ENCODE data around the gene RNF217.
A peak's percentile ranks its signal among the peaks of the same experiment; 100 is the strongest.

Gene RNF217

DNA sequence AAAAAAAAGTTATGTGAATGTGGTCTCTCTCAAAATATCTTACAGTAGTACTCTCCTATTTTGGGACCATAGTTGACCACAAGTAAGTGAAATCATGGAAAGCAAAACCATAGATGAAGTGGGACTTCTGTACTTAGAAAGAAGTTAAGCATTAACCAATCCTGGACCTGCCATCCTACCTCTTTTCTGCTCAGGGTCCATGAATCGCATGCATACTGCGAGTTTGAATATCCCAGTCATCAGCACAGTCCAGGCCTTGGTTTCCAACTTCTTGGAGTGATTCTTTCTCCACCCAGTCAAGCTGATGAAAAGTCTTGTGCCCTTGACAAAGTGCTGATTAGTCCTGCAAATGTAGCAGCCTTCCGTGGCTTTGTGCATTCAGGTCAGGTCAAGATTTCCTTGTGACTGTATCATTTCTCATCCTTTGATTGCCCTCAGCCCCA, 46.0 kb downstream of the RNF217 start:
- no peak overlapping the region for H3K9ac ChIP-seq (ENCODE audit: insufficient read length)
- no peaks in the 10 kb centered on the region for H3K9me3 ChIP-seq (ENCODE audit: low read depth, low read length)
- no peak for TF ChIP-seq POLR2AphosphoS5 (IDR thresholded peaks at IDR 0.05; ENCODE audit: borderline replicate concordance, low read depth, low read length)
- TF ChIP-seq FOXP2 (optimal IDR thresholded peaks at IDR 0.05; ENCODE audit: control extremely low read depth, extremely low read length, insufficient read depth), result no peak
- TF ChIP-seq EZH2 (IDR thresholded peaks at IDR 0.05), result no peak
- H3K27ac ChIP-seq, result no peak overlapping the region
- no peak for DNase-seq (ENCODE audit: low read depth, low spot score)
- peaks cover 12% of the 10 kb centered on the region for H3K36me3 ChIP-seq (ENCODE audit: insufficient read depth, low read length)
- no peak overlapping the region for H3K4me3 ChIP-seq

DNA sequence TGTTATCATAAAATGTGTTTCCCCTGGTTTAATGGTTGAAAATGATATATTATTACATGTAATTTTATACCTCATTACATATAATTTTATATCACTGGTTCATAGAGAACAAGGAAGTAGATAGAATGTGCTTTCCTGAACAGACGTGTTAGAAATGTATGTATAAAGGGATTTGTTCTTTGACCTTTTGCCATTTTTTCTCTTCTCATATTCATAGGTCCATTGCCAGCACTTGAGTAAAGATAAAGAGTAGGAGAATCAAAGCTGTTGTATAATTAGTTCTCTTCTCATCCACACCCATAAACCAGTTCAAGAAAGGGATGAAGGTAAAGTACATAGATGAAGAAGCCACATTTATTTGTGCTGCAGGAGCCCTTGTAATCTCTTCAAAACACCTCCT, 46.7 kb downstream of the RNF217 start:
- no peak overlapping the region for H3K4me3 ChIP-seq
- H3K36me3 ChIP-seq (ENCODE audit: insufficient read depth, low read length), result peaks cover 12% of the 10 kb centered on the region
- peak overlapping the region; percentile 75 for H3K27ac ChIP-seq
- TF ChIP-seq FOXP2 (optimal IDR thresholded peaks at IDR 0.05; ENCODE audit: control extremely low read depth, extremely low read length, insufficient read depth), result no peak
- no peak for TF ChIP-seq POLR2AphosphoS5 (IDR thresholded peaks at IDR 0.05; ENCODE audit: borderline replicate concordance, low read depth, low read length)
- no peak for TF ChIP-seq EZH2 (IDR thresholded peaks at IDR 0.05)
- no peak overlapping the region for H3K9ac ChIP-seq (ENCODE audit: insufficient read length)
- DNase-seq (ENCODE audit: low read depth, low spot score), result no peak
- no peaks in the 10 kb centered on the region for H3K9me3 ChIP-seq (ENCODE audit: low read depth, low read length)

DNA sequence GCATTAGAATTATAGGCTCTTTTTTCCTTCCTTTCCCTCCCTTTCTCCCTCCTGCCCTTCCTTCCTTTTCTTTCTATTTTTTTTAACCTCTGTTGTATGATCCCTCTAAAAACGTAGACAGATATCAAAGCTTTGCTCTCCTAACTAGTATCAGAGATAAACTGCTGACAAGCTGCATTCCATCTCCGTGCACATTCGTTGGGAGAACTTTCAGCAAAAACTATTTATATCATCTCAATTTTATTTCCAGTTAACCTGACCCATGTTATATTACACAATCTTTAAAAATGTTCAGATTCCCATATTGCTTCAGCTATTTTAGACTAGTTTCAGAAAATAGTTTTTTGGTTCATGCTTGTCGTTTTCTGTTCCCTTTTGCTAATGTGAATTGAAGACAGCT, 47.3 kb downstream of the RNF217 start:
- peak overlapping the region; percentile 58; the same call in 1 of the 2 replicates for H3K27ac ChIP-seq
- TF ChIP-seq FOXP2 (optimal IDR thresholded peaks at IDR 0.05; ENCODE audit: control extremely low read depth, extremely low read length, insufficient read depth) (no peak), EZH2 (IDR thresholded peaks at IDR 0.05) (no peak), POLR2AphosphoS5 (IDR thresholded peaks at IDR 0.05; ENCODE audit: borderline replicate concordance, low read depth, low read length) (no peak)
- H3K4me3 ChIP-seq, result peak overlapping the region; percentile 57
- H3K9ac ChIP-seq (ENCODE audit: insufficient read length), result peak overlapping the region; percentile 8
- H3K36me3 ChIP-seq (ENCODE audit: insufficient read depth, low read length), result peaks cover 8% of the 10 kb centered on the region; the same call in 1 of the 2 replicates
- DNase-seq (ENCODE audit: low read depth, low spot score), result no peak
- no peaks in the 10 kb centered on the region for H3K9me3 ChIP-seq (ENCODE audit: low read depth, low read length)

DNA sequence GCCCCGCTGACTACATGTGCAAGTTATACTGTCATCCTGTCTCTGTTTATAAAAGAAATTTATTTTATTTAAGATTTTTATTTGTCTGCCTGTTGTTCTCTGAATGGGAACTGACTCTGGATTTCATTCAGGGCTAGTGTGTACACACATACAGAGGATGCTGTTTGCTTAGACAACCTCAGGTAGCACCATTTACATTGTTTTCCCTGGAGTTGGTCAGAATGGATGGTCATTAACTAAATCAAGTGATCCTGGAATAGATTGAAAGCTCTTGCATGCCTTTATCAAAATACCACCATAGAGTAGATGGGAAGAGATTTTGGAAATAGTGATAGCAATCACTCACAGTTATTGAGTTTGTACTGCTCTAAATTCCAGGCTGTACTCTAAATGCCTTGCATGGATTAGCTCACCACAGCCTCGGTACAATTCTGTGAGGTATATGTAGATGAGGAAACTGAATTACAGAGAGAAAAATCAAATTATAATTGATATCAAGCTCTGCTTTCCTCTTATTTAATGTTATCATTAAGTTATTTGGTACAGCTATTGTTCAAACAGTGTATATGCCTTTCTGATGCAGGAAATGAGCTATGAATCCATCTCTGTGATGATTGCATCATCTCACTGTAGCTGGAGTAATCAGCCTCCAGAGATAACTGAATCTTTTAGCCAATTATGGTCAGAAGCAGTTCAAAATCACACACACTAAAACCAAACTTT, 51.9 kb downstream of the RNF217 start:
- H3K9ac ChIP-seq (ENCODE audit: insufficient read length), result peak overlapping the region; percentile 58
- DNase-seq (ENCODE audit: low read depth, low spot score), result peak; percentile 69
- no peaks in the 10 kb centered on the region for H3K36me3 ChIP-seq (ENCODE audit: insufficient read depth, low read length)
- no peak for TF ChIP-seq FOXP2 (optimal IDR thresholded peaks at IDR 0.05; ENCODE audit: control extremely low read depth, extremely low read length, insufficient read depth)
- TF ChIP-seq EZH2 (IDR thresholded peaks at IDR 0.05), result no peak
- no peak for TF ChIP-seq POLR2AphosphoS5 (IDR thresholded peaks at IDR 0.05; ENCODE audit: borderline replicate concordance, low read depth, low read length)
- peak overlapping the region; percentile 30 for H3K4me3 ChIP-seq
- no peaks in the 10 kb centered on the region for H3K9me3 ChIP-seq (ENCODE audit: low read depth, low read length)
- H3K27ac ChIP-seq, result peak overlapping the region; percentile 76

DNA sequence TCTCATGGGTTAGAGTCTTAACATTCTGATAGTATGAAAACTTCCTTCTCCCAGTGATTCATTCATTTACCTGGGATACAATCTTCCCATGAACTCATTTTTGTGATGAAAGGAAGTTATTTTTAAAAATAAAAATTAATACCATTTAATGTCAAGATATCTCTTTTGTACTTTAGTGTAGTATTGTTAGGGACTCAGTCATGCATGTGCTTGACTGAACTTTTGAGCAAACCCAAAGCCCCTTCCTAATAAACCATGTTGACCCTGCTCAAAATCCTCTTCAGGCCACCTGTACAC, 52.4 kb downstream of the RNF217 start:
- Histone ChIP-seq H3K9me3 (ENCODE audit: low read depth, low read length) (no peaks in the 10 kb centered on the region), H3K4me3 (no peak overlapping the region; the same call in 1 of the 2 replicates), H3K36me3 (ENCODE audit: insufficient read depth, low read length) (no peaks in the 10 kb centered on the region), H3K27ac (peak overlapping the region; percentile 76), H3K9ac (ENCODE audit: insufficient read length) (peak overlapping the region; percentile 58)
- no peak for DNase-seq (ENCODE audit: low read depth, low spot score)
- TF ChIP-seq FOXP2 (optimal IDR thresholded peaks at IDR 0.05; ENCODE audit: control extremely low read depth, extremely low read length, insufficient read depth), result no peak
- TF ChIP-seq POLR2AphosphoS5 (IDR thresholded peaks at IDR 0.05; ENCODE audit: borderline replicate concordance, low read depth, low read length), result no peak
- no peak for TF ChIP-seq EZH2 (IDR thresholded peaks at IDR 0.05)

DNA sequence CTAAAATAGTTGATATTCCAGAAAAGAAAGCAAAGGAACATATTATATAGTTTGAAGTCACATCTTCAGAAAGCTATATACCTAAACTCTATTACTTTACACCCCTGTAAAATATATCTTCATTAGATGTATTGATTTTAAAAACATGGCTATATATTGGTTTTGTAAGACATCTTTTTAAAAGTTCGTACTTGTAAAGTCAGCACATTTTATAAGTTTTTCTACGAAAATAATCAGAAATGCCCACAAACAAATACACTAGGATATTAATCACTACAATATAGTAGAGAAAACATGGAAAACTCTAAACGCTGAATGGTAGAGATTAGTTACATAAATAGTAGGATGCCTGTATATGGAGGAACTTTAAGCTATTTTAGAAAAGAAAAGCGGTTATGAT, 52.9 kb downstream of the RNF217 start:
- TF ChIP-seq EZH2 (IDR thresholded peaks at IDR 0.05), result no peak
- no peak for TF ChIP-seq POLR2AphosphoS5 (IDR thresholded peaks at IDR 0.05; ENCODE audit: borderline replicate concordance, low read depth, low read length)
- TF ChIP-seq FOXP2 (optimal IDR thresholded peaks at IDR 0.05; ENCODE audit: control extremely low read depth, extremely low read length, insufficient read depth), result no peak
- no peaks in the 10 kb centered on the region for H3K9me3 ChIP-seq (ENCODE audit: low read depth, low read length)
- H3K36me3 ChIP-seq (ENCODE audit: insufficient read depth, low read length), result no peaks in the 10 kb centered on the region
- H3K9ac ChIP-seq (ENCODE audit: insufficient read length), result peak overlapping the region; percentile 58
- H3K4me3 ChIP-seq, result no peak overlapping the region
- peak overlapping the region; percentile 76 for H3K27ac ChIP-seq
- no peak for DNase-seq (ENCODE audit: low read depth, low spot score)

DNA sequence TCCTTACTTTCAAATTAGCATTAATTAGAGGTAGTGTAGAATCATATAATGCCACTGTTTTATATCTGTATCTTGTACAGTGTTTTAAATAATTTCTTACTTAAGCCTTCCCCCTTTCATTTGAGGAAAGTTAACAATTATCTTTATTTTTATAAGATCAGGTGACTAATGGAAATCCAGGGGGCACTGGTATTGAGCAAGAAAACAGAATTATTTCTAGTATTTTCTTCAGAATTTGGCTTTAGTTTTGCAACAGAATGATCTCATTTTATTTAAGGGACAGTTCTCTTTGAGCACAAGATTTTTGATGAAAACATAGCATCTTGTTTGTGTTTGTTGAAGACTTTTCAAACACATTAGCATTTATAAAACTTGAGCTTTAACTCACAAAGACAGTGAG, 55.9 kb downstream of the RNF217 start:
- Histone ChIP-seq H3K9me3 (ENCODE audit: low read depth, low read length) (no peaks in the 10 kb centered on the region), H3K9ac (ENCODE audit: insufficient read length) (no peak overlapping the region), H3K27ac (no peak overlapping the region), H3K36me3 (ENCODE audit: insufficient read depth, low read length) (no peaks in the 10 kb centered on the region), H3K4me3 (no peak overlapping the region)
- TF ChIP-seq EZH2 (IDR thresholded peaks at IDR 0.05), result no peak
- TF ChIP-seq FOXP2 (optimal IDR thresholded peaks at IDR 0.05; ENCODE audit: control extremely low read depth, extremely low read length, insufficient read depth), result no peak
- no peak for TF ChIP-seq POLR2AphosphoS5 (IDR thresholded peaks at IDR 0.05; ENCODE audit: borderline replicate concordance, low read depth, low read length)
- no peak for DNase-seq (ENCODE audit: low read depth, low spot score)

DNA sequence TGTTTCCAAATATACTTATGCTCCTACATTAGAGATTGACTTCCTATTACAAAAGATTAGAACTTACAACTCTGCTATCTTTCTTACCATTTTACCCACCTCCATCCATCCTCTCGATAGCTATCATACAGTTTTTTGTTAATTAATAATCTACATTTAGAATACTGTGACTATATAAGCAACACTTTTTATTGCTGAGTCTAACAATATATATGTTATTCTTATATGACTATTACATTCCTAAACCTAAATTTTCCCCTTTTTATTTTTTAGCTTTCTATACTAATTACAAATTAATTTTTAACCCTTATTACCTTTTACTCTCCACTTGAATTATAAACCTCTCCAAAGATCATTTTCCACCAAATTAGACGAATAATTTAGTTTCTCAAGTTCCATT, 57.0 kb downstream of the RNF217 start:
- Histone ChIP-seq H3K27ac (no peak overlapping the region), H3K9me3 (ENCODE audit: low read depth, low read length) (no peaks in the 10 kb centered on the region), H3K9ac (ENCODE audit: insufficient read length) (no peak overlapping the region), H3K4me3 (no peak overlapping the region), H3K36me3 (ENCODE audit: insufficient read depth, low read length) (no peaks in the 10 kb centered on the region)
- DNase-seq (ENCODE audit: low read depth, low spot score), result no peak
- TF ChIP-seq POLR2AphosphoS5 (IDR thresholded peaks at IDR 0.05; ENCODE audit: borderline replicate concordance, low read depth, low read length), result no peak
- no peak for TF ChIP-seq EZH2 (IDR thresholded peaks at IDR 0.05)
- no peak for TF ChIP-seq FOXP2 (optimal IDR thresholded peaks at IDR 0.05; ENCODE audit: control extremely low read depth, extremely low read length, insufficient read depth)

DNA sequence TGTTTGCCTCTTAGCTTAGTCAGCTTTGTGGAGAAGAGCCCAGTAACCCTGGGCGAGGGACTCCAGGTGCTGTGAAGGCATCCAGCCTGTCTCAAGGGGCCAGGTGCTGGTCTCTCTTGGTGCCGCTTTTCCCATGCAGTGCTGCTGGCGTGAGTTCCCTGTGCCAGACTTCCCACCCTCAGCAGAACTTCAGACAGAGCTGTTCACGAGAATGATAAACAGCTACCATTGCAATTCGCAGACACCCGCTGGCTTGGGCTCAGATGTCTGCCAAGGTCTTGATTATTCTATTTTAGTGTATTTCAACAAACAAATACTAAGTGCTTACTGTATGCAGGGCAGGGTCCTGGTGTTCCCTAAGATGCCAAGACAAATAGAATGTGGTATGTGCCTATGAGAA, 57.7 kb downstream of the RNF217 start:
- no peak overlapping the region for H3K4me3 ChIP-seq
- no peak overlapping the region for H3K27ac ChIP-seq
- no peaks in the 10 kb centered on the region for H3K9me3 ChIP-seq (ENCODE audit: low read depth, low read length)
- no peak for DNase-seq (ENCODE audit: low read depth, low spot score)
- no peaks in the 10 kb centered on the region for H3K36me3 ChIP-seq (ENCODE audit: insufficient read depth, low read length)
- TF ChIP-seq POLR2AphosphoS5 (IDR thresholded peaks at IDR 0.05; ENCODE audit: borderline replicate concordance, low read depth, low read length), result no peak
- TF ChIP-seq EZH2 (IDR thresholded peaks at IDR 0.05), result no peak
- no peak for TF ChIP-seq FOXP2 (optimal IDR thresholded peaks at IDR 0.05; ENCODE audit: control extremely low read depth, extremely low read length, insufficient read depth)
- no peak overlapping the region for H3K9ac ChIP-seq (ENCODE audit: insufficient read length)

Measured in SK-N-MC (cell line).